Activated gamma-delta T cell (primary cell): Measurements from ENCODE around the gene TMEM175.

Experiments
- DNase-seq: peaks from one replicate; lab custom pipeline; 2025; lab: John Stamatoyannopoulos, UW
- total RNA-seq, 2 donors: gene quantifications; one replicate each; lab custom pipeline; 2026; lab: John Stamatoyannopoulos, UW

The TMEM175 gene, protein sequence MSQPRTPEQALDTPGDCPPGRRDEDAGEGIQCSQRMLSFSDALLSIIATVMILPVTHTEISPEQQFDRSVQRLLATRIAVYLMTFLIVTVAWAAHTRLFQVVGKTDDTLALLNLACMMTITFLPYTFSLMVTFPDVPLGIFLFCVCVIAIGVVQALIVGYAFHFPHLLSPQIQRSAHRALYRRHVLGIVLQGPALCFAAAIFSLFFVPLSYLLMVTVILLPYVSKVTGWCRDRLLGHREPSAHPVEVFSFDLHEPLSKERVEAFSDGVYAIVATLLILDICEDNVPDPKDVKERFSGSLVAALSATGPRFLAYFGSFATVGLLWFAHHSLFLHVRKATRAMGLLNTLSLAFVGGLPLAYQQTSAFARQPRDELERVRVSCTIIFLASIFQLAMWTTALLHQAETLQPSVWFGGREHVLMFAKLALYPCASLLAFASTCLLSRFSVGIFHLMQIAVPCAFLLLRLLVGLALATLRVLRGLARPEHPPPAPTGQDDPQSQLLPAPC
- 30.4 to 33.2 reads per million in 2 donors for total RNA-seq

DNA sequence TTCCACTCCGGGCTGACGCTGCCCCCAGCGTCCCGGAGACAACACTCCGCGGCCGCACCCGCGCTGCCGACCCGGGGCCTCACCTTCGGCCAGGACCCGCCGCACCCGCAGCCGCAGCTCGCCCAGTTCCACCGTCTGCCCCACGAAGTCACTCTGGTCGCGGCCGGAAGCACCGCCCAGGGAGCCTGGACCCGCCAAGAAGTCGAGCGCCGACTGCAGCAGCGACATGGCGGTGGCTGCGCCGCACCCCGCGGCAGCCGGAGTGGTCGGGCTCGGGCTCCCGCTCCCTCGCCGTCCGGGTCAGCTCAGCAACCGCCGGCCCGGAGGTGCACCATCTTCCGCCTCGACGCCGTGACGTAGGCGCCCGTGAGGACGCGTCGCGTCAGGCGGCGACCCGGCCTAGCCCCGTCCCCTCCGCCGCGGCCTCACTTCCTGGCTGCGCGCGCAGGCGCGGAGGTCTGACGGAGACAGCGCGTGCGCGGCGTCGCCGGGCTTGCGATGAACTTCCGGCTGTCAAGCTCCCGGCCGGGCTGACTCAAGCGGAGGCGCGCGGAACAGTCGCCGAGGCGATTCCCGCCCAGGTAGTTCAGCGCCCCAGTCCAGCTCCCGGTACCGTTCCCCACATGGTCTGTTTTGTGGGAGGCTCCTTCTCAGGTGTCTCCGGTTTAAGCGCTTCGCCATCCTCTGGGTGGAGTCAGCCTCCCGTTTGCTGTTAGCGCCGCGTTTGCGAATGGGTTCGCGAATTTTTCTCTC, at the start of gene TMEM175, which contains the start of gene GAK:
Gene TMEM175 (plus strand): TSS at position 501 of the 753 bp plus-strand sequence. CDS start 15,280 bp downstream, outside the sequence.
Gene GAK (minus strand): TSS at position 357 of the 753 bp plus-strand sequence. CDS start 129 bp downstream, at position 228.
- peak; percentile 97 for DNase-seq

DNA sequence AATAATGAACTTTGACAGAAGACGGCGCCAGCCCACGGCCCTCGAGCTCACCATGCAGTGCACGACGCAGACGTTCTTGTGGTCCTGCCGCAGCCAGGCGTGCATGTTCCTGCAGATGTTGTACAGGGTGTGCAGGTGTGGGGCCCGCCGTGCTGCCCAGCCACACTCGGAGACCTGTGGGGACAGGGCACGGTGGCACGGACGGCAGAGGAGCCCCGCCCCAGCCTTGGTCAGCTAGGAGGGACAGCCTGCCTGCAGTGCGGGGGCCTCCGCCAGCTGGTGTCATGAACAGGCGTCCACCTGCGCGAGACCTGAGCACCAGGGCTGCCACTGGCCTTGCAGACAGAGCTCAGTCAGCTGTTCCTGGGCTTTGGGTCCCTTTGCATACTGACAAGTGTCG, 49.6 kb upstream of the TMEM175 start:
- no peak for DNase-seq

DNA sequence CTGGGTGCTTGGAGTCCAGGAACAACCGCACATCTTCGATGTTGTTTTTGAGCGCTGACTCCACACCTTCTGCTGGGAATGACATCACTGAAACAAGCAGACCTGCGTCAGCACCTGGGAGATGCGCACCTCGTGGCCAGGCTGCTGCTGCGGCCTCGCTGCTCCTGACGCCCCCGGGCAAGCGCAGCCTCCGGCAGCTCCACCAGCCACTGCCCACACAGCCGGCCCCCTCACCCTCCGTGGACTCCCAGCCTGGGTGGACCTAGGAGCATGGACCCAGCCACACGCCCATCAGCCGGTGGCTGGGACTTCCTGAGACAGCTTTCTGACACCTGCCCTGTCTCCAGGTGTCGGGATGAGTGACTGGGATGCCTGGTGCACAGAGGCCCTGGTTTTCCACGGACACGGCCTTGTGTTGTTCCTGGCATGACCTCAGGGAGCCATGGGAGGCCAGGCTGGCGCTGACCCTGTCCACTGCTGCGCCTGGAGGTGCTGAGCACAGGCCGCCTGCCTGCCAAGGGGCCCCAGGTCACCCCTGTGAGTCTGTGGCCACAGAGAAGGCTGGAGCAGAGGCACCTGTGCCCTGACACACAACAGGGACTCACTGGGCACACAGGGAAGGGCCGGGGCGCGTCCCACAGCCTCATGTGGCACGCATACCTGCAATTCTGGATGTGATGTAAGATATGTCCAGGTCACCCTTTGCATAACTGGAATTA, 48.7 kb upstream of the TMEM175 start:
- no peak for DNase-seq

DNA sequence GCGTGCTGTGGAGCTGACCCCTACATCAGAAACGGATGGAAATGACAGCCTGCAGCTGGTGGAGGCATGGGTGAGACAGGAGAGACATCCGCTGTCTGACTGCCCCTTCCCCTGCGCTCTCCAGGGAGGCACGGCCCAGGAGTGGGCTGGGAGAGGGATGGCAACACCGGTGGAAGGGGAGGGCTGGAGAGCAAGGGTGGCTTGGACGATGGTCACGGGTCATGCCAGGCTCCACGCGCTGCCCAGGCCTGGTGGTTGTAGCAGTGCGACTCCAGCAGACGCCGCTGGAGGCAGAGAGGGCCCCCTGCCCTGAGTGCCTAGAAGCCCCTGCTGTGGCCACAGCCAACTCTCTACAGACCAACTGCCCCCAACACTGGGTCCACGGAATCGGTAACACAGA, 48.0 kb upstream of the TMEM175 start:
- DNase-seq = no peak

DNA sequence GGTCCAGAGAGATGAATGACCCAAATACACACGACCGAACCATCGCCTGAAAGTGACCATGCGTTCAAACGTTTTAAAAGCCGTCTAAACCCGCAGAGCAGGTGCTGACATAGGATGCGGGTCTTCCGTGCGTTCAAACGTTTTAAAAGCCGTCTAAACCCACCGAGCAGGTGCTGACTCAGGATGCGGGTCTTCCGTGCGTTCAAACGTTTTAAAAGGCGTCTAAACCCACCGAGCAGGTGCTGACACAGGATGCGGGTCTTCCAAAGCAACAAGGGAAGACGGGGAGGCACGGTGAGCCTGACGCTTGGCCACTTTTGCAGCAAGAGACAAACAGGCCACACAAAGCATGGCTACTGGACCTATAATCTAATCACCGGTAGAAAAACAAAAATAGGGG, 47.4 kb upstream of the TMEM175 start:
- no peak for DNase-seq

DNA sequence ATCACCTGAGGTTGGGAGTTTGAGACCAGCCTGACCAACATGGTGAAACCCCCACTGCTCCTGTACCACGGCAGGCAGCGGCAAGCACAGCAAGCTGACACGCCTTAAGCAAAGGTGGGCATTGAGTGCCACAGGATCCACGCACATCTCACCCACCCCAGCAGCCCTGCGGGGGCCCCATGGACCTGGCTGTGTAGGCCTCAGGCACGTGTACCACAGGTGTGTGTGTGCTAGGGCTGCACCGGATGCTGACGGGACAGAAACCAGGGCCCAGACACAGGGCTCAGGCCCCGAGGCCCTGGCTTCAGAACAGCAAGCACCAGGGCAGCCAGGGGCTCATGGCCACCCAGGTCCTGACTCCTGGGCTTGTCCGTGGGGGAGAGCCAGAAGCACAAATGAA, 46.9 kb upstream of the TMEM175 start:
- no peak for DNase-seq

DNA sequence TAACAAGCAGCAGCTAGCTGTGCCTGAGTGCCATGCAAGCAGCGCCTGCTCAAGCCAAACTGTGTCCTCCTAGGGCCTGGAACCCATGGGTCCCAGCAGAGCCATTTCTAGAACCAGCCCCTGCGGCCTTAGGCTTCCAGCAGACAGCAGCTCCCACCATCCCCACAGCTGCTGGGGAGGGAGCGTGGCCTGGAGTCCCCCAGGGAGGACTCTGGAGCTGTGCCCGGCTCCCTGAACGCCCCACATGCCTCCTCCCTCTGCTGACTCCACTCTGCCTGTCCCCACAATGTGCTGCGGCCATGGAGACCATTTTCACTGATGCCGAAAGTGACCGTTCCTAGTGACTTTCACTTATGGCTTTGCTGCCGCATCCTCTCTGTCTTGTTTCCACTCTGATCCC, 46.0 kb upstream of the TMEM175 start:
- DNase-seq = no peak

DNA sequence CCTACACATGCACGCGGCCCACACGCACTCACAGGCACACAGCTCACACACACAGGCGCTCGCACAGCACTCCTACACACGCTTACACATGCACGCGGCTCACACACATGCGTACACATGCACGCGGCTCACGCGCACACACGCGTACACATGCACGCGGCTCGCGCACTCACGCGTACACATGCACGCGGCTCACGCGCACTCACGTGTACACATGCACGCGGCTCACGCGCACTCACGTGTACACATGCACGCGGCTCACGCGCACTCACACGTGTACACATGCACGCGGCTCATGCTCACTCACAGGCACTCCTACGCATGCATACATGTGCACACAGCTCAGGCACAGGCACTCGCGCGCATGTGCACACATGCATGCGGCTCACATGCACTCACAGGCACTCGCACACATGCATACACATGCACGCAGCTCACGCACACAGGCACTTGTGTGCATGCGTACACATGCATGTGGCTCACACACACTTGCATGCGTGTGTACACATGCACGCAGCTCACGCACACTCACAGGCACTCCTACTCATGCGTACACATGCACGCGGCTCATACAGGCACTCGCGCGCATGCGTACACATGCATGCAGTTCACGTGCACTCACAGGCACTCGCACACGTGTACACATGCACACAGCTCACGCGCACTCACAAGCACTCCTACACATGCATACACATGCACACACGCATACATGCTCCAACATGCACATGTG, 45.1 kb upstream of the TMEM175 start:
- DNase-seq = no peak

DNA sequence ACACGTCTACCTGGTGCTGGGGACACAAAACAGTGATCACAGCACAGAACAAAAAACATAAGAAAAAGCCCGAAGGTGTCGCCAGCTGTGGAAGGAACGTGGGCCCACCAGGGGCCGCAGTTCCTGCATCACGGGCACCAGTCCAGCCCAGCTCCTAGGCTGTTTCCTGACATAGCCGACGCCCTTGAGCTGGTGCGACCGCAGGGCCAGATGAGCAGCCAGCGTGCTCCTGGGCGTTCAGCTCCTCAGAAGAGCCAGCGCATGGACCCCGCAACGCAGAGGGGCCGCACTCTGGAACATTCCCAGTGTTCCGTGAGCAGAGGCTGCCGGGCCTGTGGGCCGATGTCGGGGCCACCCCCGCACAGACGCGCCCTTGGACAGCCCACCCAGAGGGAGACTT, 44.2 kb upstream of the TMEM175 start:
- DNase-seq = no peak

DNA sequence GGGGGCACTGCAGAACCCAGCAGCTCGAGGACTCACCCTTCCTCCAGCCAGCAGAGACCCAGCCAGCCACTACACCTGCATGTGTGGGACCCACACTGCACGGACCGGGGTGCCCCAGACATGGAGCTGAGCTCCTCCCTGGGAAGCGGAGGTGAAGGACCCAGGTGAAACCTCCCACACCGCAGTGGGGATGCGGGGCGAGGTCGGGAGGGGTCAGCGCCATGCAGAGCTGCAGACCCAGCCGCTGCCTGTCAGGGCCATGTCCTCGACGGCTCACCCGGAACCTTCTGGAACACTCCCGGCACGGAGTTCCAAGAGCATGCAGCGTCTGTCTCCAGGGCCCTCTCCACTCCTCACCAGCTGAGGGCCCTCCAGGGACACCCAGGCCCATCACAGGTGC, 42.7 kb upstream of the TMEM175 start:
- no peak for DNase-seq

DNA sequence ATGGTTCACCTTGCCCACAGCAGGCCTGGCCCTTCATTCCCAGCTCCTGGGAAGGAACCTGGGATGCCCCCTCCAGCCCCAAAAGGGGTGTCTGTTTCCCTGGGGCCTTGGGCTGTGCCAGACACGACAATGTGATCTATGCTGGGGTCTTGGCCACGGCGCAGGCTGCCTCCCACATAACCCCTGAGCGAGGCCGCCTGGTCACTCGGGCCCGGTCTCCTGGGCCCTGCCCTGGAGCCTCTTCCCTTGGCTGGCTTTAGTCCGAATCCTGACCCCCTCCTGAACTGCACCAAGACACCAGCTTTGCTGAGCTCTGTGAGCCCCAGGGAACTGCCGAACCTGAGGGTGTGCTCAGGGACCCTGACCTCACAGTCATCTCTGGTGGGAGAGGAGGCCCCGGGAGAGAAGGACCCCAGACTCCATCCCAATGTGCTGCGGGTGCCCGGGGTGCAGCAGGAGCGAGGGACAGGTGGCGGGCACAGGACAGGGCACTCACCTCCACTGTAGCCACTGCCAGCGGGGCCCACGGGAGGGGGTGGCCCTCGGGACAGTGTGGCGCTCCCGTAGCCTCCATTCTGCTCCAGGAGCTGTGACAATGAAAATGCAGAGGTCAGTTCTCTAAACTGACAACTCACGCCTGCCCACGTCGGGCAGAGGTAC, 42.1 kb upstream of the TMEM175 start:
- no peak for DNase-seq

DNA sequence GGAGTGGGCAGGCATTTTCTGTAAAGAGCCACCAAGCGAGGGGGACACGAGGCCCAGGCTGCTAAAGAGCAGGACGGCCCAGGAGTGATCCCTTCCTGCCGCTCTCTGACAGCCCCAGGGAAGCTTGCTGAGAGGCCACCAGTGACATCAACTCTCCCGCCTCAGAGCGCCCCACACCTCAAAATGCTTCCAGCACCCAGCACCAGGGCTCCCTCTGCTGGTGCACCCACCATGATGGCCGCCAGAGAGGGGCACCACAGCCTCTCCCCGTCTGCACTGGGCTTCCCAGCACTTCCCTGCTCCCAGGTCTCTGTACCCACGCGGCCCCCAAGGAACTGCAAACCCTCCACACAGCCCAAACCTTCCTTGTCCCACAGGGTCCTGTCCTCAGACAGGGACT, 40.5 kb upstream of the TMEM175 start:
- no peak for DNase-seq

DNA sequence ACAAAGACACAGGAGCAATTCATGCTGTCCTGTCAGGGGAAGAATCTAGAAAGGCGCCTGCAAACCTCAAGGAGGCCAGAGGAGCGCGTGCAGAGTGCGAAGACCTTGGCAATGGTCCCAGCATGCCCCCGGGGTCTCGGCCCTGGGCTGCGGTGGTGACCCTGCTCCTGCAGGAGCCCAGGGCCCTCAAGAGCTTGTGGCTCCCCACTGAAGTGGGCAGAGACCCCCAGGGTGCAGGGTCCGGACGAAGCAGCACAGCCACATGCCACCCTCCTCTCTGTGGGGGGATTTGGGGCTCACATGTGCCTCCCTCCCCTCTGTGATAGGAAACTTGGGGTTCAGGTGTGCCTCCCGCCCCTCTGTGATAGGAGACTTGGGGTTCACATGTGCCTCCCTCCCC, 39.5 kb upstream of the TMEM175 start:
- DNase-seq = no peak

DNA sequence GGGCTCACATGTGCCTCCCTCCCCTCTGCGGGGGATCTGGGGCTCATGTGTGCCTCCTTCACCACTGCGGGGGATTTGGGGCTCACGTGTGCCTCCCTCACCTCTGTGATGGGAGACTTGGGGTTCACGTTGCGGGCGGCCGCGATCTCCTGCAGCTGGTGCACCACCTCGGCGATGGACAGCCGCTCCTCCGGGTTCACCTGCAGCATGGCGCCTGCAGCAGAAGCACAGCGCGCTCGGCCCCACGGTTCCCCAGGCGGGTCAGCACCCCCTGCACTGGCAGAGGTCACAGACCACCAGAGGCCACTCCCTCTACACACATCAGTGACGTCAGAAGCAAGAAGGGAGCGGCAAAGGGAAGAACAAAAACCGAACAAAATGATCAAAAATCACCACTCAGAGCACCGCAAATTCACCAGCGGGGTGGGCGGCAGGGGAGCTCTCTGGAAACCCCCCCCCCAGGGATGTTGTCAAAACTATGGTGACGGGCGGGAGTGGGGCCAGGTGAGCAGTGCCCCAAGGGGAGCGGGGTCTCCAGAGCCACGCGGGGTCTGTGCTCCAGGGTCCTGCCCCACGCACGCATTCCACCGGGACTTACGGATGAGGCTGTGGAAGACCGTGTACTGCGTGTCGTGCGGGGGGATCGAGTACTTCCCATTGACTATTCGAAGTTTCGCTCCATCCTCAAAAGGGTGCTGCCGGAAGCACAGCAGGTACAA, 38.8 kb upstream of the TMEM175 start:
- no peak for DNase-seq

DNA sequence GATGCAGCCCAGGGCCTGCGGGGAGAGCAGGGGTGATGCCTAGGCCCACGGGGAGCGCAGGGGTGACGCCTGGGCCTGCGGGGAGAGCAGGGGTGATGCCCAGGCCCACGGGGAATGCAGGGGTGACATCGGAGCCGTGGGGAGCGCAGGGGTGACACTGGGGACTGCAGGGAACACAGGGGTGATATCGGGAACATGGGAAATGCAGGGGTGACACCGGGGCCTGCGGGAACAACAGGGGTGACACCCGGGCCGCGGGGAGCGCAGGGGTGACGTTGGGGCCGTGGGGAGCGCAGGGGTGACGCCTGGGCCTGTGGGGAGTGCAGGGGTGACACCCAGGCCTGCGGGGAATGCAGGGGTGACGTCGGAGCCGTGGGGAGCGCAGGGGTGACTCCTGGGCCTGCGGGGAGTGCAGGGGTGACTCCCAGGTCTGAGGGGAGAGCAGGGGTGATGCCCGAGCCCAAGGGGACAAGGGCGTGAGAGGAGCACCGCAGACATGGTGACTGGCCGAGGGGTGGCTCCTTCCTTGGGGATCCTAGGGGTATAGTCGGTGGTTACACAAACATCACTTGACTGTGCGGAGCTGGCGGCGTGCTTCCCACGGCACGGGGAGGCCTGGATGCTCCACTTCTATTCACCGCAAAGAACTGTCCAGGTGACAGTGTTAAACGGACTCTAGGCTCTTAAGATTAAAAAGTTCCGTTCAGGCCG, 38.1 kb upstream of the TMEM175 start:
- DNase-seq = no peak

DNA sequence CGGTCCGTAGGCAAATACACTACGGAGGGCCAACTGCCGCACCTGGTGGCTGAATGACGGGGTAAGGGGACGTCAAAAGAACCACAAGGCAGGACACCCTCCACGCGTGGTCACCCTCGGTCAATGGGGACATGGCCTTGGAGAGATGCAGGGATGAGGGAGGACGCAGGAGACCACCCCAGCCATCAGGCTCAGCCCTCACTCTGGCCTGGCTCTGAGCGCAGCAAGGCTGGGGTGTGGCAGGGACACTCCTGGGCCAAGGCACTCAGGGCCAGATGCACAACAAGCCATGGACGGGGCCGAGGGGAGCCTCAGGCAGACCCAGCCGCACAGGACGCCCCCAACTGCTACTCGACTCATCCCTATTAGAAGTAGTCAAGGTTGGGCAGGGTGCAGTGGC, 36.7 kb upstream of the TMEM175 start:
- DNase-seq = no peak

DNA sequence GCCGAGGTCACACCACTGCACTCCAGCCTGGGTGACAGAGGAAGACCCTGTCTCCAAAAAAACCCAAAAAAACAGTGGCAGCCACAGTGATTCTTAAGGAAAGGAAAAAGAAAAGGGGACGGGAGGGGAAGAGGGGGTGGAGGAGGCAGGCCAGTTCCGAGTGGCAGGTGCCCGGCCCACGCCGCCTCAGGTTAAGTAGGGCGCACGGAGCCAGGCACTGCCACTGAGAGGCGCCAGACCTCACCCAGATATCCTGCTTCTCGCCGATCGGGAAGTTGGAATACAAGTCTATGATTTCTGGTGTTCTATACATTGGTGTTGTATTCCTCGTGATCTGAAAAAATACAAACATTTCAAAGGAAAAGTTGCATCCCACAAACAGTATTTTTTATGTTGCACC, 36.0 kb upstream of the TMEM175 start:
- no peak for DNase-seq

DNA sequence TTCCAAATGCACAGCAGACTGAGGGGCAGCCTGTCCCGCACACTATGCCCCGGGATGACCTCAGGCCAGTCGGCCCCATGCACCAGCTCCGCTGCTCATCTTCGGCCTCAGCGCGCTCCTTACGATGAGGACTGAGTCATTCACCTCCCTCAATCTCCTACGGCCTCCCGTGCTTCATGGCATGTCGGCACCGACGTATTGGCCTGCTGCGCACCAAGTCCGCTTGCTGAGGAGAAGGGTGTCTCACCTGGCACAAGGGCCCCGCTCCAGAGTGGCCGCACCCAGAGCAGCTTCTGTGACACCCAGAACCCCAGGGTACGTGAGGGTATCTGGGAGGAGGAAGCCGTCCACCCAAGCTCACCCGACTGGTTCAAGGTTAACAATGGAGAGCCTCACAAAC, 35.6 kb upstream of the TMEM175 start:
- no peak for DNase-seq

DNA sequence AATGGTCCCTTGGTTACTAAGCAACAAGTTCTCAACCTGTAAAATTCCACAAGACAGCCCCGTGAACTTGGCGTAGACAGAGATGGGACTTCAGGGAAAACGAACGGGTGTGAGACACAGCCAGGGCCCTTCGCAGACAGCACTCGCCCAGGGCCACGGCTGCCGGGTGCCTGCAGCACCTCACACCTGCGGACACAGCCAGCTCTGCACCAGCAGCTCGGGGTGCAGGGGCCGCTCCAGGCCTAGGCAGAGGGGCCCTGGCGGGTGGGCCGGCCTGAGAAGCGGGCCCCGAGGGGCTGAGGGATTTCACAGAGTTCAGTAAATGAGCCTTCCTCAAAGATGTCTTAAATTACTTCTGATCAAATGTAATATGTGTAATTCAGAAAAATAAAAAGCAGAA, 34.1 kb upstream of the TMEM175 start:
- no peak for DNase-seq
